GM18508 (cell line): ENCODE measurements around the gene NEURL1B.

Experiments
- ATAC-seq: cut with Tn5 transposase; IDR thresholded peaks from one replicate; pipeline ENCODE4 v1.9.1; 2021; ENCODE audit warnings: moderate number of reproducible peaks; ENCODE audit not compliant: insufficient read depth, unreplicated experiment

The NEURL1B gene

DNA sequence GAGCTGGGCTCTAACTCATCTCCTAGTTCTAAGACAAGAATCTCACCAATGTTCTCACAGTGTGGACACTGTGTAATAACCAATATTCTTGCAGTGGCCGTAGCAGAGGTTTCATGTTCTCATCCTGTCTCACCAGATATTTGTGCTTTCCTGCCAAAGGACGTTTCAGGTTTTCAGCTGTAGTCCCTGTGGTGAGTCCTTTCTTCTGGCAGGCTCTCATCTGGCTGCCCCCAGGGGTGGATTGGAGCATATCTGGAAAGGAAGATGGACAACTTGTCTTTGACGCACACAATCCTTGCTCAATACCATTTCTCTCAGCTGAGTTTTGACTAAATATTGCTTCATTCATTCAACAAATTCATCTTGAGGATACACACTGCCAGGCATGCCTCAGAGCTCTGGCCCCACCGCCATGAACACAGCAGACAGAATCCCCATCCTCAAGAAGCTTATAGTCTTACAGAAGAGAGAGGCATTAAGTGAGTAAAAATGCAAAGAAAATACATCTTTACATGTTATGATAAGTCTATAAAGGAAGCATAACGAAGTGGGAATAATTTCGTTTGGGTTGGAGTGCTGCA, 33.8 kb upstream of the NEURL1B start:
- ATAC-seq: no peak

GRCh38 chr5:172608773-172609172, 32.3 kb upstream of the NEURL1B start:
- ATAC-seq: no peak

- ATAC-seq: no peak
Observed at GRCh38 chr5:172610643-172611042, 30.4 kb upstream of the NEURL1B start.

- no peak for ATAC-seq
Observed at GRCh38 chr5:172611913-172612312, 29.1 kb upstream of the NEURL1B start.

- no peak for ATAC-seq
Observed at GRCh38 chr5:172612771-172613170, 28.3 kb upstream of the NEURL1B start.

DNA sequence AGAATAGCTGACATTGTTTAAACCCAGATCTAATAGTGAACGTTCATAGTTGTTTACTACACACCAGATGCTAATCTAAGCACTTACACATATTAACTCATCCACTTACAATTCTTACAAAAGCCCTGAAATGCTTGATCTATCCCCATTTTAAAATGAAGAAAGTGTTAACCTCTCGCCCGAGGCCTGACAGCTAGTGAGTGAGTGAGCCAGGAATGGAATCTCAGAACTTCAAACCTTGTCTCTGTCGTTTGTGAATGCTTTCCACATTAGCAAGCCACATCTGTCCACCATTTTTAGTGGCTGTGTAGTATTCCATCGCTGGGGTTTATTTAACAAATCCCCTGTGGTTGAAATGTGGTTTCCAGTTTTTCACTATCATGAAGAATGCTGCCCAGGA, 24.9 kb upstream of the NEURL1B start:
- no peak for ATAC-seq

DNA sequence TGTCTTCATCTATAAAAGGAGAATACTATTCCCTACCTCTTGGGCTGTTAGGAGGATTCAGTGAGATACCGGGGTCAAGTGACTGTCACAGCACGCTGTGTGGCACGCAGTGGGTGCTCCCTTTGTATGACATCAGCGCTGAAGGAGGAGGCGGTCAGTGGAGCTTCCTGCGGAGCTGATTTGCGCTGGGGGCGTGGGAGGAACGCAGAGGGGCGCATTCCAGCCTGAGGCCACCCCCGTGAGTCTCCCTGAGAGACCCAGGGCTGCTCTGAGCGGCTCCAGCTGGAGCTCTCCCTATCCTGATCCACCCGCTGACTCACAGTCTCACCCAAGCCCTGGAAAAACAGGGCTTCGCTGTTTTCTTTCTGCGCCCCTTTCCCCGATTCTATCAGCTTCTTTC, 24.3 kb upstream of the NEURL1B start:
- no peak for ATAC-seq

DNA sequence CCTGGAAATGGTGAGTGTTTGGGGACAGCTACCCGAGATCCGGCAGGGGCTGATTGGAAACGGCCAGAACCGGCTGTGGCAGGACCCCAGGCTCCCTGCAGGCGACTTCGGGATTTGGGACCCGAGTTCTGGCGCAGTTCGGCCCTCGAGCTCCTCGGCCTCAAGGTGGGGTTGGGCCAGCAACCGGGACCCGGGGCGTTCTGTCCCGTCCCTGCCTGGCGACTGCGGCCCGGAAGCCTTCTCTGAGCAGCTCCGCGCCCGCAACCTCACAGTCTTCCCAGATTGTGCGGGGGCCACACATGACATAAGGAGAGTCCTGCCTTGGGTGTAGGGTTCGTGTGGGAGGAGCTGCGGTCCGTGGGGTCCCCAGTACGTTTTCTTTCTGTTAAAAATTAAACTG, 23.2 kb upstream of the NEURL1B start:
- no peak for ATAC-seq

GRCh38 chr5:172618574-172619365, 22.3 kb upstream of the NEURL1B start:
- no peak for ATAC-seq

- ATAC-seq: no peak
Observed at GRCh38 chr5:172620506-172620905, 20.6 kb upstream of the NEURL1B start.

DNA sequence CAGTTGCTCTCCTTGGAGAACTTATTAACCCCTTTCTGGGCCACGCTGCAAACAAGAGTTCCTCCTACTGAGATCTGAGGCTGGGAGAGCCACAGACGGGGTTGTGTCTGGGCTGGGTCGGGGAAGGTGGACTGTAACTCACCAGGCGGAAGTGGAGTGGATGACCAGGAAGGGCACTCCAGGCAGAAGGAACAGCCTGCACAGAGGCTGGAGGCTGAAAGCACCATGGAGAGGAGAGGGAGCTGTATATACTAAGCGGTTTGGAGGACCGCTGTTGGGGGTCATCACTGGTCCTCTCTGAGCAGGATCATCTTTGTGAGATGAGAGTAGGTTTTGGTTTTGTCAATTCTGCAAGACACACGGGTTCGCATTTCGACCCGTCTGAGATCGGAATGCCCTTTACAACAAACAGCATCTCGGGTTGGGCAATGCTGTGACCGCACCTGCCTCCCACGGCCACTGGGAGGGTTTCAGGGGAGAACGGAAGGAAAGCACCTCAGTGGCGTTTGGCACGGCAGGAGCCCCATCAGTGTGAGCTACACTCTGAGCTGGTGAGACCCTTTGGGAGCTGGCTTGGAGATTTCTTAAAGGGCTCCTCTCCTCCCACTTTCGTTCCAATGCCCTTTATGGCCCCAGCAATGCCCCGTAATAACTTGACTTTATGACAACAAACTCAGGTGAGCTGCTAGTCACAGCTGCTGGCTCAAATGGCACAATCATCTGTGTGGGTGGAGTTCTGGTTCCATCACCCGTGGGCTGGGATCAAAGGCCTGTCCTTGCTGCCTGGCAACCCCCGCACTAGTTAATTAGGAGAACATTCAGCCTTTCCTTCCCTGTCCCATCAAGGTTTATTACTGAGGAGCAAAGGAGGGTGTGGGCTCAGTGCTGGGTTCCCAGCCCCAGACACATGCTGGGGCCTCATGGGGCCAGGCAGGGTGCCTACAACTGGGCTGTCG, 18.7 kb upstream of the NEURL1B start:
- no peak for ATAC-seq

DNA sequence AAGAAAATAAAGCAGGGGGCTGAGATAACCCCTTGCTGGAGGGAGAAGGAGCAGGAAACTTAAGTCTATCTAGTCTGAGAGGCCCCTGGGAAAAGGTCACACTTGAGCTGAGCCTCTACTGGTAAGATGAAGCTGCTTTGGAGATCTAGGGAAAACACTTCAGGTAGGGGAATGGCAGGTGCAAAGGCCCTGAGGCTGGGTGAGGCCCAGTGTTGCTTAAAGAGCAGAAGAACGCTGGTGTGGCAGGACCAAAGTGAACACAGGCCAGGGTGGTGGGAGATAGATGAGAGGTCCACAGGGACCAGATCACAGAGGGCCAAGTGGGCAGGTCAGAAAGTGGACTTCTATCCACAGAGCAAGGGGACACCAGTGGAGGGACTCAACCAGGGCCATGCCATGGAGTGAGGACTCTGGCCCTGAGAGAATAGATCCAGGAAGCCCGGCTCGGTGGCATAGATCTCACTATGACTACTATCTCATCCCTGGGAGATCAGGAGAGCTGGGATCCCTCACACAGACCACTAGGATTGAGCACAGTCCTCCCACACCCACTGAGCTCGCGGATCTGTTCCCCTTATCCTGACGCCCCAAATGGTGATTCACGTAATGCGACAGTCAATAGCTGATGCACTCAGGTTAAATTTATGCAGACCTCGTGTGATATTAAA, 17.6 kb upstream of the NEURL1B start:
- ATAC-seq: no peak

DNA sequence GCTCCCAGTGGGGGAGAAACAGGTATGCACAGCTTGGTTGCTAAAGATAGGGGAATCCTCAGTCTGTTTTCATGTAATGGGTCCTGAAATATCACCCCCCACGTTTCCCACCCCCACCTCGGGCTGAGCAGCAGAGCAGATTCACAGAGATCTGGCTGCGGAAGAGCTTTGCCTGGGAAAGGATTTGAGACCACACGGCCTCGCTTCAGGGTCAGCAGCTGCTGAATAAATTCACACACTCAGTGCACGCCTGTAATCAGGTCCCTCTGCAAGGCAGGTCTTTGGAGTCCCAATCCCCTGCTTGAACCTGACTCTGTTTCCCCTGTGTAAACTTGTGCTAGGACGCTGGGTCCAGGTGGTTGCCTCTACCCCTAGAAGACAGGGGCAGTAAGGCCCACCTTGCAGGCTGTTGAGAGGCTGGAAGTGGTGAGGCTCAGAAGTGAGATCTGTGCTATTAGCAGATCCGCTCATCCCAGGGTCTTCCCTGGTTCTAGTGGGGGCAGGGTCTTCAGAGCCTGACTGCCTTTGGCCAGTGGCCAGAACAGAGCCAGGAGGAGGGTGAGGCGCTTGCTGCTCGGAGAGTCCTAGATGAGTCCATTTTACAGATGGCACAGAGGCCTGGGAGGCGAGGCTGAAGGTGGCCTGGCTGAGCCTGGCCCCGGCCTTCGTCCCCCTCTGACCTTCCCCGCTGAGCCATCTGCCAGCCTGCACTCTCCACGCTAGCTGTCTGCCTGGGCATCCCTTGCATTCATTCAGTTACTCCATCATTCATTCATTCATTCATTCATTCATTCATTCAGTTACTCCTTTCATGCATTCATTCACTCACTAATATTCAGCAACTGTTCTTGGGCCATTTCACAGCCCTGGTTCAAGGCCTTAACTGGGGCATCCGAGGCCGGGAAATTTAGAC, 16.7 kb upstream of the NEURL1B start:
- no peak for ATAC-seq

GRCh38 chr5:172624996-172625964, 15.8 kb upstream of the NEURL1B start:
- no peak for ATAC-seq

GRCh38 chr5:172626031-172626581, 15.0 kb upstream of the NEURL1B start:
- ATAC-seq: no peak

DNA sequence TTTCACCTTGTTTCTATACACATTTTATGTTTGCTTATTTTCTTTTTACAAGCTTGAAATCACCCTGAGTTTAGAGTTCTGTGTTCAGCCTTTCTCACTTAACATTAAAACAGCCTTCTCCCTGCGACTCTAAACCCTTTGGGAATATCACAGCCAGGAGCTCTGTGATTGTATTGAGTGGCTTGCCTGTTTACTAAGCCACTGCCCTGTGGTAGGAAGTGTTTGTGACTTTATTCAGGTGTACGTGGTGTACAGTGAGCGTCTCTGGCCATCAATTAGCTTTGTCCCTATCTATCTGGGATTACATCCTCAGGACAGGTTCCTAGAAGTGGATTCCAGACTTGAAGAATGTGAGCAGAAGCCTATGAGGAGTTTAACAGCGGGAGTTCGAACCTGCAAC, 11.0 kb upstream of the NEURL1B start:
- no peak for ATAC-seq

GRCh38 chr5:172630482-172630881, 10.6 kb upstream of the NEURL1B start:
- ATAC-seq: no peak

- ATAC-seq: no peak
Observed at GRCh38 chr5:172630986-172631385, 10.1 kb upstream of the NEURL1B start.
